LNCaP clone FGC (cell line): Measurements from ENCODE around the gene POPDC3.
"Not testable (repeated sequence)": the region's sequence is repeated elsewhere in the genome, so short reads cannot be mapped to it uniquely, and the experiment has no call there.

Experiments
- DNase-seq: peaks from one replicate; pipeline ENCODE4 v3.0.0-alpha.2; 2011; ENCODE audit warnings: low read depth
- H3K4me3 ChIP-seq: 2 replicates; pipeline ENCODE4 v1.5.1; 2011; ENCODE audit warnings: mild to moderate bottlenecking, low read depth, low read length, control low read depth
- TF ChIP-seq, protein P1 (sequence below): IDR thresholded peaks from 2 replicates; pipeline ENCODE4 v1.5.1; 2012; ENCODE audit warnings: mild to moderate bottlenecking; ENCODE audit not compliant: control insufficient read depth, insufficient read depth; ENCODE audit errors: extremely low read depth

POPDC3 gene

DNA sequence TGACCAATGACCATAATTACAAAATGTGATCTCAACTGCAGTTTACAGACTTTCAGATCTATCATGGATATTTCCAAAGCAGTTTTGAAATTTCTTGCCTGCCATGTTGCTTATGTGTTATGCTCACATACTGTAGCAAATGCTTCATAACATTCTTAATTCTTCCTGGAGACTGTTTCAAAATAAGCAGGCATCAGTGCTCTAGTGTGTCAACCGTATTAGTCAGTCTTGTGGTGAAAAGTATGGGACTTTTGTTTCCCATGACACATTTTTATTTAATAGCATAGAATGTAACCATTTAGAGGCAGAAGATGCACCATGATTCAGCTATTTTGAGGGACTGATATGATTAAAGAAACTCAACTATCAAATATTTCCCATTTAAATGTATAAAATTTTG is 1.7 kb downstream of the POPDC3 start:
- DNase-seq, result no peak
- TF ChIP-seq, protein P1, sequence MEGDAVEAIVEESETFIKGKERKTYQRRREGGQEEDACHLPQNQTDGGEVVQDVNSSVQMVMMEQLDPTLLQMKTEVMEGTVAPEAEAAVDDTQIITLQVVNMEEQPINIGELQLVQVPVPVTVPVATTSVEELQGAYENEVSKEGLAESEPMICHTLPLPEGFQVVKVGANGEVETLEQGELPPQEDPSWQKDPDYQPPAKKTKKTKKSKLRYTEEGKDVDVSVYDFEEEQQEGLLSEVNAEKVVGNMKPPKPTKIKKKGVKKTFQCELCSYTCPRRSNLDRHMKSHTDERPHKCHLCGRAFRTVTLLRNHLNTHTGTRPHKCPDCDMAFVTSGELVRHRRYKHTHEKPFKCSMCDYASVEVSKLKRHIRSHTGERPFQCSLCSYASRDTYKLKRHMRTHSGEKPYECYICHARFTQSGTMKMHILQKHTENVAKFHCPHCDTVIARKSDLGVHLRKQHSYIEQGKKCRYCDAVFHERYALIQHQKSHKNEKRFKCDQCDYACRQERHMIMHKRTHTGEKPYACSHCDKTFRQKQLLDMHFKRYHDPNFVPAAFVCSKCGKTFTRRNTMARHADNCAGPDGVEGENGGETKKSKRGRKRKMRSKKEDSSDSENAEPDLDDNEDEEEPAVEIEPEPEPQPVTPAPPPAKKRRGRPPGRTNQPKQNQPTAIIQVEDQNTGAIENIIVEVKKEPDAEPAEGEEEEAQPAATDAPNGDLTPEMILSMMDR, result no peak
- no peak overlapping the region for H3K4me3 ChIP-seq

DNA sequence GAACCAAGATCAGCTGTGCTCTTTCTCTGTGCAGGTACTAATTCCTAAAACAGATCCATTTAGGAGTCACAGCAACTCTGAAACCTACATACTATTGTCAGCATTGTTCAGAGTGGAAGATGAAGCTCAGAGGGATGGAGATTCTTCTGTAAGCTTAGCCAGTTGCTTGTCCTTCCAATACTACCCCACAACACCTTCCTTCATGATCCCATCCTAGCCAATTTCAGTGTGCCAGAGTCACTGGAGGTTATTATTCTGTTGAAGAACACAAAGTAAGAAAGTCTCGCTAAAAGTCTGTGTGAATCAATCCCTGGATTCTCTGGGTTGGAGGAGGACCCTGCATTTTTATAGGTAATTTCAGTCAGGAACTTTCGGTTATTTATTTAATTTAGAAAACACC is 2.3 kb downstream of the POPDC3 start:
- H3K4me3 ChIP-seq, result no peak overlapping the region
- TF ChIP-seq, protein P1, result no peak
- no peak for DNase-seq

DNA sequence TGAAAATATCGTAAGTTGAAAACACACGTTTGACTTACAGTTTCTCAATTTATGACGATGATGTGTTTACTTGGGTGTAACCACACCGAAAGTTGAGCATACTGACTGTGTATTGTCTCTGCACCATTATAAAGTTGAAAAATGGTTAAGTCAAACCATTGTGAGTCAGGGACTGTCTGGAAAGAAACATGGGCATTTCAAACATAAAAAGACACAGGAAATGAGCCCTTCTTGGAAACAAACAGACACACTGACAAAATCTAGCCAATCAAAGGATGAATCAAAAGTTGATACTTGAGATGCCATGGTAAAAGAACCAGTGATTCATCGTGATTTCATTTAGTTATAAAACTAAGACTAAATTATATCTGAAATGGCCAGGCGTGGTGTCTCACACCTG is 5.3 kb downstream of the POPDC3 start:
- no peak overlapping the region for H3K4me3 ChIP-seq
- TF ChIP-seq, protein P1, result no peak

DNA sequence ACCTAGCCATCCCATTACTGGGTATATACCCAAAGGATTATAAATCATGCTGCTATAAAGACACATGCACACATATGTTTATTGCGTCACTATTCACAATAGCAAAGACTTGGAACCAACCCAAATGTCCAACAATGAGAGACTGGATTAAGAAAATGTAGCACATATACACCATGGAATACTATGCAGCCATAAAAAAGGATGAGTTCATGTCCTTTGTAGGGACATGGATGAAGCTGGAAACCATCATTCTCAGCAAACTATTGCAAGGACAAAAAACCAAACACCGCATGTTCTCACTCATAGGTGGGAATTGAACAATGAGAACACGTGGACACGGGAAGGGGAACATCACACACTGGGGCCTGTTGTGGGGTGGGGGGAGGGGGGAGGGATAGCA is 7.3 kb downstream of the POPDC3 start:
- H3K4me3 ChIP-seq, DNase-seq: not testable (repeated sequence)

More for the DNA sequence above, 5.3 kb downstream of the POPDC3 start:
- no peak for DNase-seq

DNA sequence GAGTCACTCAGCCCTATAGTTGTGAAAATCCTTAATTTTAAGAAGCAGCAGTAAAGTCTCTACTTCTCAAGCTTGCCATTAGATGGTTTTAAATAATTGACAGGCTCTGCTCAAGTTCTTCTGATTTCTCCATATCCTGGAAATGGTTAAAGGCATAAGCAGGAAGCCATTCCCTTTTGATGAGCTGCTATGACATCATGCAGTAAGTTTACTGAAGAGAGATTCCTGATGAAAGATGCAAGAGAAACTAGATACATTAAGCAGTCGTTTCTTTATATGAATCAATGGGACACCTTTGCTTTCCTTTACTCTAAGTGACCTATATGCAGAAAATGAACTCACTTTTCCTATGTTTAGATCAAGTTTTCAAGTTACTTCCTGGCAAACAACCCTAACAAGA is 9.8 kb downstream of the POPDC3 start:
- DNase-seq, result no peak
- TF ChIP-seq, protein P1, result no peak
- no peak overlapping the region for H3K4me3 ChIP-seq

DNA sequence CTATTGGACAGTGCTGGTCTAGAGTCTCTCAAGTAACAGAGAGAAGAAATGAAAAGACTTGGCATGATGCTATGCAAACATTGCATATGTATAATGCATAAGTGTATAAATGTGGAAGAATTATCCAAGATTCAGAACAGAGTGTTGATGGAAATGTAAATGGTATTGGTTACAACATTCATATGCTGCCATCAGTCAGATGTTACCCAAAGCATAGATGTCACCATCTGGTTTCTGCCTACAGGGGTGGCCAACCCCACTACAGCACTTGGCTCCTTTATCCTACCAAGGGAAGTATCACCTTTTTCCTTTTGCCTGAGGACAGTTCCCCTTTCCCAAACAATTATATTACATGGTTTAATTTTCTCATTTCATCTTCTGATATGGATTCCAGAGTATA is 11.9 kb downstream of the POPDC3 start:
- TF ChIP-seq, protein P1, result no peak
- no peak for DNase-seq
- H3K4me3 ChIP-seq, result no peak overlapping the region

DNA sequence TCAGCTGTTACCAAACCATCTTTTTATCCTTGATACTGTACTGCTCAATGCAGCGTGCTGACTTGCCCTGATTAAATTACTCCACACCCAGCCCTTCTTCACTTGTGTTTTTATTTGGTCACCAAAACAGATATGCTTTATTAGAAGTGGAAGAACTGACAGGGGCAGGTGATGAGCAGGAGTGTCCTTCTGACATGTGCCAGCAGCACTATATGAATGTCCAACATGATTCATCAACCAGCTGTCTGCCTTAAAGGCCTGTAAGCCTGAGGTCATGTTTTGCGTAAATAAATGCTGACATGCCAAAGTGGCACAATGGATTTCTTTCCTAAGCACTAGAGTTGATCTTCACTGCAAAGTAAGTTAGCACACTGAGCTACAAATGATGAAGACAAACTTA is 15.4 kb downstream of the POPDC3 start:
- peak; percentile 23 for DNase-seq
- H3K4me3 ChIP-seq, result no peak overlapping the region
- TF ChIP-seq, protein P1, result no peak
